GM11168 (cell line): ENCODE data around the gene HOXB3.

Experiments used
- in situ Hi-C: fragments of 300-500 bp; cut with MboI; formaldehyde crosslinking; loops from one replicate; pipeline ENCODE4 v1.12.0; 2022; ENCODE audit warnings: low sequenced_read_pairs; ENCODE audit not compliant: unreplicated experiment

The HOXB3 gene

DNA sequence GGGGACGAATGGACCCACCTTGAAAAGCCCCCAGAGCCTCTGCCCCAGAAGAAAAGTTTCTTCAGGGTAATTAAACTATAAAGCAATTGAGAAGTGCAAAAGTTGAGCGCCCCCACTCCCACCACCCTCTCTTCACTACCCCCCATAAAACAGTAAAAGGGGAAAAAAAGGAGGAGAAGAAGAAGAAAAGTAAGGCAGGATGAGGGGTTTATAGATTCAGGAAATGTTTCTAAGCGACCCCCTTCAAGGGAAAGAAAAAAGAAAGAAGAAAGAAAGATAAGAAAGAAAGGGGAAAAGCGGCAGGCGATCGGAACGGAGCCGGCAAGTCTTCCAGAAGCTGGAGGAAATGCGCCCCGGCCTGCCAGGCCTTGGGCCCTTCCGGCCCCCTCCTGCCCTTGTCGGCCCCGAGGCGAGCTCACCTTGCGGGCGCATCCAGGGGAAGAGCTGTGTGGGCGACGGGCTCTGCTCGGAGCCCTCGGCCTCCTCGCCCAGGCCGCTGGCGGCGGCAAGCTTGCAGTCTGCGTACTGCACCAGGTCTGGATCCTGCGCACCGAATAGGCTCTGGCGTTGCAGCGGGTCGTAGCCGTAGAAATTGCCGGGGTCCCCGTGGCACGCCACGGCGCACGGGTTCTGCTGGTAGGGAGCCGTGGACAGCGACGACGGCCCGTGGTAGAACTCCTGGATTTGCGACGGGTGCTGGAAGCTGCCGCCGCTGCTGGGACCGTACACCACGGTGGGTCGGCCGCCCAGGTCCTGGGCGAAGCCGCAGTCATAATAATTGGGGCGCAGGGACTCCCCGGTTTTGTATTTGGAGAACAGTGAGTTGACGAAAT lies 24.0 kb upstream of the HOXB3 start:
- in situ Hi-C loops, result no loop called here

DNA sequence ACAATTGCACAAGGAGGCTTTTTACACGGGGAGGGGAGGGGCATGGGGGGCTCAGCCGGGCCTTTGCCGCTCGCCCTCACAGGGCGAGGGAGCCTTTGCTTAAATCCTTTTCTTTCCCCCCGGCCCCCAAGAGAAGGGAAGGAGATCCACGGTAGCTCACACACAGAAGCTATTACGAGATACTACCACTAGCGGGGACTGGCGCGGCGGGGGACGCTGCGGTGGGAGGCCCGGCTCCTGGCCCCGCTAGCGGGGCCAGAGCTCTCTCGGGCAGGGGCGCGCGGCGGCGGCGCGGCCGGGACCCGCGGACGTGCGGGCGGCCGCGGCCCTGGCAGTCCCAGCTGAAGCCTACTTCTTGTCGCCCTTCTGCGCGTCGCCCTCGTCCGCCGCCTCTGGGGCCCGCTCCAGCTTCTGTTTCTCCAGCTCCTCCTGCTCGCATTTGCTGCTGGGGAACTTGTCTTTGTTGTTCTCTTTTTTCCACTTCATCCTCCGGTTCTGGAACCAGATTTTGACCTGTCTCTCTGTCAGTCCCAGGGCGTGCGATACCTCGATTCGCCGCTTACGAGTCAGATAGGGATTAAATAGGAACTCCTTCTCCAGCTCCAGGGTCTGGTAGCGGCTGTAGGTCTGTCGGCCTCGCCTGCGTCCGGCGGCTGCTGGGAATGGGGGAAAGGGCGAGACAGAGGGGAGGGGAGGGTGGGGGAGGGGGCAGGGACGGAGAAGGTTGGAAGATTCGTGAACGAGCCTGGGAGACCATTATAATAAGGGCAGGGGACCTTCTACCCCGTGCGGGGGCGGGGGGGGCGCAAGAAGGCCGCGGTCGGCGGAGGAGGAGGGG lies 23.0 kb upstream of the HOXB3 start:
- in situ Hi-C loops, result no loop called here

DNA sequence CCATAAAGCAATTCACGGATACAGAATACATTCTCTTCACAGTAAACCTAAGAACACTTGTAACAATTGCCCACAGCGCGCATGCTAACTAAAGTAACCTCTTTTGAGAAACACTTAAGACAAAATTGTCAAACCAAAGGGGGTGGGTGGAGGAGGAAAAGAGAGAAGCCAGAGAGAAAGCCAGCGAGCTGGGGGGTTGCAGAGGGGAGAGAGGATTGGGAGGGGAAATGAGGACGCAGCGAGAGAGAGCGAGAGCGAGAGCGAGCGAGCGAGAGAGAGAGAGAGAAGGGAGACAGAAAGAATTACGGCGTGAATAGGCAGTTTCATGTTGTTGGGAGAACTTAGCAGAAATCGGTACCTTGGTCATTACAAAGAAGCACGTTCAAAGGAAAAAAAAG lies 22.4 kb upstream of the HOXB3 start:
- in situ Hi-C loops, result no loop called here

DNA sequence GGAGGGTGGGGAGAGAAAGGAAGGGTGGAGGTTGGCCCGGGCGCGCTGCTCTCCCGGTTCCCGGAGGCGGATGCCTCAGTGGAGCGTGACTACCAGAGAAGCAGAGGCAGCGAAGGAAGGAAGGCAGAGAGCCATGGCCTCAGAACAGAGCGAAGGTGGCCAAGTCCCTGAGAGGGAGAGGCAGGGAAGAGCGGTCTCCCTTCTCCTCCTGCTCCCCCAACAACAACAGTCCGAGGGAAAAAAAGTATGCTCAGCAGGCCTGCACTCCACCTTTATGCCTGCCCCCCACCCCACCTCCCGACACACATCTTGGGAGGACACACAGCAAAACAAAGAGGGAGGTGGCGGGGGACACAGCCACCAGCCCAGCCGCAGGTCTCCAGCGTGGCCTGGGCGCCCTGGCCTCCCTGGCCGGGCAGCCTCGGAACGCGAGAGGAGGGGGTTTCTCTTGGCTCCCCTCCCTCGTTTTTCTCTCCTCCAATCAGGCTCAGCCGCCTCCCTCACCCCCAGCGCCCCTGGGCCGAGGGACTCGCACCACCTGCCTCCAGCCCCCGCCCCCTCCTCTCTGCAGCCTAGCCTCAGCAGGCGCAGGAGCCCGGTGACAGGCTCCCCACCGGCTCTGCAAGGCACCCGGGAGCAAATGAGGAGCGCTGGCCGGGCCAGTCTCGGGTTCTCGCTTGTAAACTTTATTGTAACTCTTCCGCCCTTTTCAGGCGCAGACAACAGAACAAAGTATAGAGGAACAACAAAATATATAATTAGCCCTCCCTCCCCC lies 21.8 kb upstream of the HOXB3 start:
- in situ Hi-C loops, result no loop called here

DNA sequence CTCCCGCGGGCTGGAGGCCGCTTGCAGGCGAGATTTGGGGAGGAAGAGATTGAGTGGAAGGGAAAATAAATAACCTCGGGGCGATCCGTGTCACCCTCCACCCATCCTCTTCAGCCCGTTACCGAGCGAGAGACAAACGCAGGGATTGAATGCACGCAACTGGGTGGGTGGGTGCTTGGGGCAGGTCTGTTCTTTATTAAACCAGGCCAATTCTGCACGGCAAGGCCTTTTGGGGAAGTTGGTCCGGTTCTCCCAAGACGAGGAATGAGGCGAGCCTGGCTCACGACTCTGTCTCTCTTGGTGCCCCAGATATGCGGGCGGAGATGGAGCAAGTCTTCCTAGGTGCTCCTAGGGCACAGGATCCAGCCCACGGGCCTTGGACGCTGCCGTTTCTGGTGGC lies 21.2 kb upstream of the HOXB3 start:
- in situ Hi-C loops, result no loop called here

DNA sequence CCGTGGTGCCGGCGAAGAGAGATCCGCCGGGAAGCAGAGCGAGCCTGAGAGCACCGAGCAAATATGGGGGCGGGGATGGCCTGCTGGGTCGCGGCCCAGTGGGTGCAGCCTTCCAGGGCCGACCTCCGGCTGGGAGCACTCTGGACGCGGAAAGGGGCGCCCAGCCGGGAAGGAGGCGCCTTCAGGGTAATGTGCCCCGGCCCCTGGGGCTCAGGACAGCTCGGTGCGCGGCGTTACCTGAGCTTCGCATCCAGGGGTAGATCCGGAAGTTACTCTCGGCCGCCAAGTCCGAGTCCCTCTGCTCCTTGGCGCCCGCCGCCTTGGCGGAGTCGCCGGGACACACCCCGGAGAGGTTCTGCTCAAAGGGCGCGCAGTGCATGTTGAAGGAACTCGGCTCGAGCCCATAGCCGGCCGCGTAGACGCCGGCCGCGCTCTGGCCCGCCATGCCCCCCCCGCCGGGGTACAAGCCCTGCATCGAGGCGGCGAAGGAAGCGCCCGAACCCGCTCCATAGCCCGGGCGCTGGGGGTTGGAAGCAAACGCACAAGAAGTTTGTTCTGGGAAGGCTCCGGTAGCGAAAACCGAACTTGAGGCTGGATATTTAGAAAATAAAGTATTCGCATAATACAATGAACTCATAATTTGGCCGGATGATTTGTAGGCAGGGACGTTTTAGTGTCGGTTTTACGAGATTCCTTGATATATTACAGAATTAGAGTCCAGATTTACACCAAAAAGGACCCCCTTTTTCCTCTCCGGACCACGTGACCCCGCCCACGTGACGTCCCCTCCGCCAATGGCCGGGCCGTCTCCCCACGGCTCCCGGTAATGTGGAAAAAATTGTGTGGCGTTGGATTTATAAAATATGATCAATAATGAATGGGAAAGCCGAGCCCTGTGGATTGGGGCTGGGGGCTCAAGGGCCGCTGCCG lies 20.5 kb upstream of the HOXB3 start, which contains the start of gene HOXB7:
Gene HOXB7 (minus strand): TSS at position 736 of the 930 bp plus-strand sequence. CDS start 99 bp downstream, at position 637.
- in situ Hi-C loops, result no loop called here

DNA sequence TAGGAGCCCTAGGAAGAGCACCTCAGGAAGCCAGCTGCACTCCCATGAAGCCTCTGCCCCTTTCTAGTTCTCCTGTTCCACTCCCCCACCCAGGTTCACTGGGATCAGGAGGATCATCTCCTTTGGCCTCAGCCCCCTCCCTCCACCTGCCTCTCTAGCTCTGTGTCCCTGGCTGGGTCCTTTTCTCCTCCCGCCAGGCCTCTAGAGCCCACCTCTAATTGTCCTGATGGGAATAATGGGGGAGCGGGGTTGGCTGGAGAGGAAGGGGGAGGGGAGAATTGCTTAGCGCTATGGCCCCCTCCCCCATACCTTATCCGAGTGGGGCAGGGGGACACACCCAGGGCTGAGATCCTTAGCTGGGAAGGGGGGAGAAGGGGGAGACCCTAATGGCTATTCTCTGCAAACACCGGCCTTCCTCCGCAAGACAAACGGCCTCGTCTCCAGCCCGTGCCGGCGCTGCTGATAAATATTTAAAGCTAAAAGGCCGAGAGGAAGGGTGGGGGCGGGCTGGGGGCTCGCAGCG lies 19.8 kb upstream of the HOXB3 start:
- in situ Hi-C loops, result no loop called here

DNA sequence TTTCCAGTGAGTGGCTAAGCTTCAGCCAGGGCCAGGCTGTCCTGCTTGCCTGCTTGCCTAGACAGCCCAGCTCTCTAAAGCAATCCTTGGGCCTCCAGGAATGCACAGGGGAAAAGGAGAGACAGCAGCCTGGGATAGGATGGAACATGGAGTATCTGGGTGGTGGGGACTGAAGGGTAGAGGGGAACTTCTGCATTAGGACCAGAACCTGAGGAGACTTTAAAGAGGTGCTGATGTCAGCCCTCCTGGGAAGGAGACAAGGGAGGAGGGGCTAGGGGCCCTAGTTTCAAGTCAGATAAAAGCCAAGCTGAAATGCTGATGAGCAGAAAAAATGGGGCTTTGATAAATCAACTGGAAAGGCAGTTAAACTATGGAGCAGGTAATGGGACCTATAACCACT lies 19.0 kb upstream of the HOXB3 start:
- in situ Hi-C loops, result no loop called here

DNA sequence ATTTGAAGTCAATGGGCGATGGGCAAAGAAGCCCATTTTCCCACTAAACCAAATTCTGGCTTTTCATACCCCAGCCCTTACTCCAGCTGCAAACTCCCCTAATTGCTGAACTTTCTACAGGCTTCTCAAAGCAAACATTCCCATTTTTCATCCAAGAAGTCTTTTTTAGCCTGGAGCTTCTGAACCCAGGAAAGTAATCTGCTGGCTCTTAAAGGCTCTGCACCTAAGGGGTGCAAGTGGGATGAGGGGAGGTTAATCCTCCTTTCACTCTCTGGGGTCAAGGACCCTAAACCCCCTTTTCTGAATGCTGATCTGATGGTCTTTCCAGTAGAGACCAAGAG lies 18.4 kb upstream of the HOXB3 start:
- in situ Hi-C loops, result no loop called here

DNA sequence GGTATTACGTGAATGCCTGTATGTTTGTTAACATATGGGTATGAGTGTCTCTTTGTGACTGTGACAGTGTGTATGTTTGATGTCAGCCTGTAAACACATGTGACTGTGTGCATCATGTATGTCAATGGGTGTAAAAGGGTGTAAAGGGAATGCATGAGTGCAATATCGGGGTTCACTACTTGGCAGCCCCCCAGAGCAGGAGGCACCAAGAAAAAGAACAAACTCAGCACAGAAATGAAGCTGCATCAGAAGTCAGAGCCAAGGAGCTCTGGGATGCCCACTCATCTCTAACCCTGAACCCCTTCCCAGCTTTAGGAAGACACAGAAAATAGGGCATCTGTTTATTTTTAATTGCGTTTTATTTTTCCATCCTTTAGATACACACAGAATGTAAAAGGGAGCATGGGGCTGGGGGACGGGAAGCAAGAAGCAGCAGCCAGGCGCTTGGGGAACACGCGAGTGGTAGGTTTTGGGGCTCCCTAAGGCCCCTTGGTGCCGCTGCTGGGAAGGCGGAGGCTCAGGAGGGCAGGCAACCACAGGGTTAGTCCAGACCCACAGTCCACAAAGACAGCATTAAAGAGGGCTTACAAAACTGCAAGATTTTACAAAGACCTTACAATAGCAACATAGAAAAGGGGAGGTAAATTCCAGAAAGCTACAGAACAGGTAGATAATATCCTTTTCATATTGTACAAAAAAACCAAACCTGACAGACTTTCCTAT lies 17.0 kb upstream of the HOXB3 start:
- in situ Hi-C loops, result no loop called here

DNA sequence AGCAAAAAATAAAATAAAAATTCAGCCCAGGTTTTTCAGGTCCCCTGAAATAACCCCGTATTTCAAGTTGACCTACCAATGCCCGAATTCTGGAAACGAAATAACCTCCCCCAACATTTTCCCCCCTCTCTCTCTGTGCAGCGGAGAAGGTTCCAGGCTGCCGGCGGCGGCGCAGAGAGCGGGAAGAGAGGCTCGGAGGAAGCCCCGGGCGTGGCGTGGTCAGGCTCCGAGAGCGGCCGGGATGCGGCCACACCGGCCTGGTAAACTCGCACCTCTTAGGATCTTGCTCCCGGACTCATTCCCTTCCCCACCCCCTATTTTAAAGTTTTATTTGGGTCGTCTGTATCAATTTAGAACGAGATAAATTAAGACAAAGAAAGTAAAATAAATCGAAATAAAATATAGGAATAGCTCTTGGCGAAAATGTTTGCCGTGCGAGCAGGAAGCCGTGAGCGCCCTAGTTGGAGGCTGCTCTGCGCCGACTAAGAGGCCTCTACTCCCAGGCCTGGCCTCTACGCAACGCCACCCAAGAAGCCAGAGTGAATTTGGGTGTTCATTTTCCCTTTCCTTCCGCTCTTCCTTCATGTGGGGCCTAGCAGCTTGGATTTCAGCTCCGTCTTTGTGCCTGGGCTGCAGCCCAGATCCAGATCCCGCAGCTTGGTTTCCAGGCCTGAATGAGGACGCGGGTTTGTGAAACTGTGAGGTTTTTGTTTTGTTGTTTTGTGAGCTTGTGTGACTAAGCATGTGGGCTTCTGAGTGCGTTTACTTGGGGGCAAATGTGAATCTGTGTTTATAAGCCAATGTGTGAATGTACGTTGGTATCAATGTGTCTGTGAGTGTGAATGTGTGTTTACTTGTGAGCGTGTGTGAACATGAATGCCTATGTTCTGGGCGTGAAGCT lies 16.2 kb upstream of the HOXB3 start:
- in situ Hi-C loops, result no loop called here

DNA sequence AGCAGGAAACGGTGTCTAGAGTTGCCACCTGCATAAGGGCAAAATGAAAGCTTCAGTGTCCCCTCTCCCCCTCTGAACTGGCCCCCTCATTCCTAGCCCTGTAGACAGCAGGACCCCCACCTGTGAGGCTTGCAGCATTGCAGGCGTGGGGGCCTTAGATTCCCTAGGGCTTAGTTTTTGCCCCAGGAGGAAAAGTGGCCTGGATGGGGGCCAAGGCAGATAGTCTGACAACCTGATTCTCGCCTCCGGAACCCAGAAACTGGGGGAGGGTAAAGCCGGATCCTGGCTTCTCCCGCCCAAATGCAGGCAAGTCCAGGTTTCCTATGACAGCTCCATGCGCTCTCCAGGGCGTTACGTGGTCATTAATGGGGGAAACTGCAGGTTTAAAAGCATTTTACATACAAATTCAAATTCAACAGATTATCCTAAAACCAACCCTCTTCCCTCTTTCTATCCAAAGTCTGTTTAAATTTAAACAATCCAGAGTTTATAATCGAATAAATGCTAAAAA lies 15.4 kb upstream of the HOXB3 start:
- in situ Hi-C loops, result no loop called here

DNA sequence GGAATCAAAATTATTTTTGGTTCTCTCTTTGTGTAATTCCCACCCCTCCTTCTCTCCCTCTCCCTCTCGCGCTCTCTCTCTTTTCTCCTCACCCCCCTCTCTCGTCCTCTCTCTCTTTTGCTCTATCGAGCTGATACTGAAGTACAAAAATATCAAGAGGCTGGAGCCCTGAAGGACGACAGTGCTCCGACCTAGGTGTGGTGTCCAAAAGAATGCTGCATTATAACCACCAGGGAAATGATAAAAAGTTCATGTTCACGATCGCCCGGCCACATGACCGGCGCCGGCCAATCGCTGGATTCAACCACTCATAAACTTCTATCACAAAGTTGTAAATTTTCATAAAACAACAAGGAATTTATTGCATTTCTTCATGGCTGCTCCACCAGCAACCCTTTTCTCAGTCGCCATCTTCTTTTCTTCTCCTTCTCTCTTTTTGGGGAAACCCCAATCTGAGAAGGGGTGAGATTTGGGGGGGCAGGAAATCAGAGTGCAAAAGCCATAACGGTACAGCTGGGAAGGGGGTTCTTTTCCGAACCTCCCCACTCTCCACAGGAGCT lies 14.8 kb upstream of the HOXB3 start, which contains the start of gene HOXB6:
Gene HOXB6 (minus strand): TSS at position 217 of the 560 bp plus-strand sequence. CDS start 6,836 bp downstream, outside the sequence.
- in situ Hi-C loops, result no loop called here

DNA sequence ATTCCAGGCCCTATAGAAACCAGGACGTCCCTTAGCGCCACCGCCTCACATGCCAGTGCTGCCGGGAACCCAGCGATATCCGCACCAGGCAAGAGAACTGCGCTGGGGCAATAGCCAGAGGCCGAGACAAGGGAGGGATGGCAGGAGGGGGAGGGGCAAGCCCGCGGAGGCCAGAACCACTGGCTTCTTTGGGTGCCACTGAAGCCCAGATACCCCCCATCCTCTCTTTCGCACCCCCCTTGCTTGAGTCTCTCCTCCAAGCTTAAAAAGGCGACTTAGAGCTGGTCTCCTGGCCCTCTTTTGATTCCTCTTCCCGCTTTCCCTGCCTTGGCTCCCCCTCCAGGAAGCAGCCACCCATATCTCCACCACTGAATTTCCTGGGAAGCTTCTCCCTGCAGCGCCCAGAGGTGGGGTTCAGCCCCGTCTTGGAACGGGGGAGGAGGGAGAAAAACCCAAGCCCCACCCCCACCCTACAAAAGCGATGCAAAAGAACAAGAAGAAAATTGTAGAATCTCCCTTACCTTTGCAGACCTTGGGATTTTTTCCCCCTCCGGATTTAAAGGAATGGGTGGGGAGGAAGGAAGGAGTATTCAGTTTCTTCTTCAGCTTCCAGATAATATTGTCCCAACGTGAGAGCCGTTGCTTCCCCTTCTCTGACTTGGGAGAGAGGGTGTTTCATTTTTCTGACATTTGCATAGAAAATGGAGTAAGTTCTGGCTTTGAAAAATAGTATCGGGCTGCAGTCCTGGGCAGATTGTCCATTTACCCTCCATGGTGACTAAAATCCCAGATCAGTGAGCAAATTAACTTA lies 14.1 kb upstream of the HOXB3 start:
- in situ Hi-C loops, result no loop called here

DNA sequence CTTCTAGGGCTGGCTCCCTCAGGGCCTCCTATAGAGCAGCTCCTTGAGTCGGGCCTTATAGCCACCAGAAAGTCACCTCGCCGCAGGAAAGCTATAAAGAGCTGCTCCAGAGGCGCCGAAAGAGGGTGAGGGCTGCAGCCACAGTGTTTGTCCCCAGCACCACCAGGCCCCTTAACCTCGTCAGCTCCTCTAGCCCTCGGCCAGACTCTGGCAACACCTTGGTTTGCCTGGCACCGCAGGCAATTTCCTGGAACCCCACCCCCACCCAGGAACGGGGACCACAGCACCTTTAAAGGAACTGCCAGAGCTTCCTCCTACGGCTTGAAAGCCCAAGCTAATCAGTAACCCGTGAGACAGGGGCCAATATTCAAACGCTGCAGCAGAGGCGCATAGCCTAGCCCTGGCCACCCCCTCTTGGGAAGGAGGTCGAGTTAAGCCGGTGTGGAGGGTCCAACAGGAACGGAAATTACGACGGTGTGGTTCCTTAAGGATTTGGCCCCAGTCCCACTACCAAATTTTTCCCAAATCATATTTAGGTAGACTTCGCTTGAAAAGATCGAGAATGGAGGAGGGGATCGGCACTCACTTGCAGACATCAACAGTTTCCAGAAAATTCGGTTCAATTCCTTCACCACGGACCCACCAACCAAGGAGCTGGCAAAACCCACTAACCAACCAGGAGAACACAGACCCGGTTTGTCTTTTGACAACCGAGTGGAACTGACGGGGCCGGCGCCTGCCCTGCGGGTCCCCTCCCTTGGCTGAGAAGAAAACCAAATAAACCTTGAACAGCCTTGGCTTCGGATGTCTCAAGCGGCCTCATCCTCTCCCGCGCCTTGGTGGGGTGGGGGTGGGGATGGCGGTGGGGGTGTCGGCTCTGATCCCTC lies 11.7 kb upstream of the HOXB3 start:
- in situ Hi-C loops, result no loop called here

DNA sequence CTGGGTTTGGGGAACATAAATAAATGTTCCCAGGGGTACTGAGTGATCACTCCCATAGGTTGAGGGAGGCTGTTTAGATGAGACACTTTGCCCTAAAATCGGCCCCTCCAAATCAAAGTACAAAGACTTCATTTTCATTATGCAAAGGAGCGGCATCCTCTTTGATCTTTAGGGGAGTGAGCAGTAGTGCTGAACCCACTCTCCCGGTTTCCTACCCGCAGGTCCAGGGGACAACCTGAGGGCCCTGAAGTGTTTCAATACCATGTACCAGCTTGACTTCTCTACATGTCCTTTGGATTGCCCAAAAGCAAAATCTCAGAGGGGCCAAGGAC lies 11.1 kb upstream of the HOXB3 start:
- in situ Hi-C loops, result no loop called here
